ENCODE data around the gene MCTP2.

- TF ChIP-seq CTCF (conservative IDR thresholded peaks at IDR 0.05; ENCODE audit: low read depth, low read length) (no peak), EZH2 (IDR thresholded peaks at IDR 0.05; ENCODE audit: borderline replicate concordance, low read depth, low read length, poor library complexity, severe bottlenecking) (no peak)
Measured at GRCh38 chr15:94198633-94199032, 32.7 kb upstream of the MCTP2 start.
